Endothelial cell of coronary artery (primary cell): Measurements from ENCODE around the gene DRG1. TPM values are rescaled to one million over a fixed set of nuclear protein-coding genes. Genes with fewer than 3 reads are reported as not detected.

Experiments
- total RNA-seq: library from RNA; depleted of rRNA; stranded (reverse); fragments of >200 nt; gene quantifications from 2 replicates; pipeline ENCODE4 v1.2.3, GENCODE V29; 2014

The DRG1 gene, protein sequence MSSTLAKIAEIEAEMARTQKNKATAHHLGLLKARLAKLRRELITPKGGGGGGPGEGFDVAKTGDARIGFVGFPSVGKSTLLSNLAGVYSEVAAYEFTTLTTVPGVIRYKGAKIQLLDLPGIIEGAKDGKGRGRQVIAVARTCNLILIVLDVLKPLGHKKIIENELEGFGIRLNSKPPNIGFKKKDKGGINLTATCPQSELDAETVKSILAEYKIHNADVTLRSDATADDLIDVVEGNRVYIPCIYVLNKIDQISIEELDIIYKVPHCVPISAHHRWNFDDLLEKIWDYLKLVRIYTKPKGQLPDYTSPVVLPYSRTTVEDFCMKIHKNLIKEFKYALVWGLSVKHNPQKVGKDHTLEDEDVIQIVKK
- 81.1 and 94.6 TPM in 2 replicates for total RNA-seq

DNA sequence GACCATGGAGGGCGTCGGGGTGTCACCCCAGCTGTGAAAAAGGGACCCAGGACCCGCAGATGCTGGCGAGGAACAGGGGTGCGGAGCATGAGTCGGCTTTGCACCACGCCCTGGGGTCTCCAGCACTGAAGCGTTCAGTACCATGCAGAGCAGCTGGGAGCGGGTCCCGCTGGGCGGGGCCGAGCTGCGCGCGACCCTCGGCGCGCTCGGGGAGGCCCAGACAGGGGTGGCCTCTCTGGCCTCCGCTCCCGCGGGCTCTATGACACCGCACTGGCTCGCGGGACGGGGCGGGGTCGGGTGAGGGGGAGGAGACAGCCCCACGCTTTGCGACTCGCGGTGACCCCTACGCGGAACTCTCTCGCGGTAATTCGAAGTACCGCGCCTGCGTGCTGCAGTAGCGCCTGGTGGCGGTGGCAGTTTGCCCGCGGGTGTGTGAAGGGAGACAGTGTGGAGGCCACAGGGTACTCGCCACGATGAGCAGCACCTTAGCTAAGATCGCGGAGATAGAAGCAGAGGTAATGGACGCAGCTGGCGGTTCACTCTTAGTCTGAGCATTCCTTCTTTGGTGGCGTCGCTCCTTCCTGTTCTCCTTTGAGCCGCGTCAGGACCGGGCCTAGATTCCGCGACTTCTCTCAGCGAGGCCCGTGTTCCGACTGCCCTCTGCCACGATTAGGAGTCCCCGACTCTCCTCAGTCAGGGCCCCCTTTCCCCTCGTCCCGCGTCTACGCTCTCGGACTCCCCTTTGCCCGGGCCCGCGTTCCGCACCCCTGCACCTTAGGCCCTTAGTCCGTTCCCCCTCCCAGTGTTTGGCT is at the start of gene DRG1:
TSS of gene DRG1 (plus strand) at position 394 of the 812 bp plus-strand sequence. CDS start at position 474, 80 bp downstream.

Other genes with a start within 250 kb of the DRG1 start
- gene RNF185, start 239.4 kb upstream of the DRG1 start, total RNA-seq, result 17.8 and 19.6 TPM in 2 replicates
- 62.1 and 91.3 TPM in 2 replicates for gene LIMK2, start 187.3 kb upstream of the DRG1 start, total RNA-seq
- gene PIK3IP1, start 107.1 kb upstream of the DRG1 start, total RNA-seq, result 13.5 and 18.0 TPM in 2 replicates
- gene PATZ1, start 53.3 kb upstream of the DRG1 start, total RNA-seq, result 15.0 and 17.7 TPM in 2 replicates
- gene EIF4ENIF1, start 90.2 kb downstream of the DRG1 start, total RNA-seq, result 9.6 and 11.8 TPM in 2 replicates
- 14.1 and 20.7 TPM in 2 replicates for gene SFI1, start 96.9 kb downstream of the DRG1 start, total RNA-seq